ENCODE data around the gene SLC17A5.

GRCh38 chr6:73569121-73569520 lies 84.7 kb downstream of the SLC17A5 start:
- no peak for TF ChIP-seq CTCF (IDR thresholded peaks at IDR 0.05)
- no peak for TF ChIP-seq POLR2A (IDR thresholded peaks at IDR 0.05)
